Upper lobe of left lung (tissue), 6 donors: ENCODE results near the gene MRPS16. TPM values are rescaled to one million over a fixed set of nuclear protein-coding genes. Genes with fewer than 3 reads are reported as not detected.

Experiments used
- ATAC-seq, 2 donors: fragments of 200-7000 bp; cut with Tn5 transposase; one replicate each; pipeline ENCODE4 v1.9.1; 2022; ENCODE audit warnings: mild to moderate bottlenecking in 2 of 2, moderate library complexity in 2 of 2; ENCODE audit not compliant: low FRiP score in 2 of 2
- DNase-seq, 2 donors: peaks; one replicate each; pipeline ENCODE4 v3.0.0-alpha.2; 2019 to 2020
- H3K27ac ChIP-seq, 4 donors: fragments of 200-600 bp; sonication (generic); one replicate each; pipeline ENCODE4 v1.5.1; 2016 to 2019
- H3K27me3 ChIP-seq, 4 donors: fragments of 200-600 bp; sonication (generic); one replicate each; pipeline ENCODE4 v1.5.1; 2017 to 2019
- H3K36me3 ChIP-seq, 4 donors: fragments of 200-600 bp; sonication (generic); one replicate each; pipeline ENCODE4 v1.5.1; 2016 to 2019
- H3K4me1 ChIP-seq, 4 donors: fragments of 200-600 bp; sonication (generic); one replicate each; pipeline ENCODE4 v1.5.1; 2018 to 2019
- H3K4me3 ChIP-seq, 4 donors: fragments of 200-600 bp; sonication (generic); one replicate each; pipeline ENCODE4 v1.5.1; 2017 to 2019; ENCODE audit warnings: mild to moderate bottlenecking in 2 of 4, moderate library complexity in 1 of 4
- H3K9me3 ChIP-seq, 4 donors: fragments of 200-600 bp; sonication (generic); one replicate each; pipeline ENCODE4 v1.5.1; 2018 to 2019
- EP300 ChIP-seq, 4 donors: sonication (generic); formaldehyde crosslinking; IDR thresholded peaks; one replicate each; pipeline ENCODE4 v1.5.1; 2017; ENCODE audit warnings: antibody characterized with exemption in 4 of 4, control low read depth in 2 of 4
- POLR2A ChIP-seq, 4 donors: fragments of 450-650 bp; IDR thresholded peaks; one replicate each; pipeline ENCODE4 v1.5.1; 2016 to 2017; ENCODE audit warnings: antibody characterized with exemption in 4 of 4, mild to moderate bottlenecking in 2 of 4
- POLR2AphosphoS5 ChIP-seq, 2 donors: sonication (generic); formaldehyde crosslinking; IDR thresholded peaks; one replicate each; pipeline ENCODE4 v1.5.1; 2017; ENCODE audit warnings: antibody characterized with exemption in 2 of 2
- WGBS, 2 donors: methylation state at CpG; one replicate each; pipeline ENCODE4 v1.1.5; 2017 to 2018; 5-methylcytosine and 5-hydroxymethylcytosine counted together
- total RNA-seq, 6 donors: library from RNA; depleted of rRNA in 4 of 6; stranded (reverse); fragments of >200 nt in 4 of 6; gene quantifications; one replicate each; pipeline versions ENCODE4 v1.1.0 to v1.2.1, GENCODE V29; 2016 to 2021
- TF ChIP-seq, protein P1 (sequence below), 6 experiments: fragments of 450-650 bp in 4 of 6; fragments of 200-600 bp in 2 of 6; sonication (generic) in 2 of 6; IDR thresholded peaks; one replicate each; pipeline ENCODE4 v1.5.1; 2016 to 2019; ENCODE audit warnings: antibody characterized with exemption in 6 of 6
- donor health status: DM: no; HTN: no; CAD: no; lungs with moderate emphysema.
- donor health status: DM: no; HTN: yes; CAD: no; lungs with severe emphysema.

MRPS16 gene
- total RNA-seq, 6 donors from 2014 or later, result 26.2 to 66.2 (median 36.4) TPM

- Histone ChIP-seq H3K36me3 (no peaks in the 10 kb centered on the region), H3K27ac (no peak overlapping the region), H3K27me3 (no peaks in the 10 kb centered on the region), H3K4me1 (no peaks in the 10 kb centered on the region), H3K9me3 (no peaks in the 10 kb centered on the region), H3K4me3 (no peak overlapping the region)
- no peak for DNase-seq
- 90 to 97% methylated on average over 3 of the region's 3 CpGs for WGBS, 2 donors
- no peak for ATAC-seq
- TF ChIP-seq, protein P1, sequence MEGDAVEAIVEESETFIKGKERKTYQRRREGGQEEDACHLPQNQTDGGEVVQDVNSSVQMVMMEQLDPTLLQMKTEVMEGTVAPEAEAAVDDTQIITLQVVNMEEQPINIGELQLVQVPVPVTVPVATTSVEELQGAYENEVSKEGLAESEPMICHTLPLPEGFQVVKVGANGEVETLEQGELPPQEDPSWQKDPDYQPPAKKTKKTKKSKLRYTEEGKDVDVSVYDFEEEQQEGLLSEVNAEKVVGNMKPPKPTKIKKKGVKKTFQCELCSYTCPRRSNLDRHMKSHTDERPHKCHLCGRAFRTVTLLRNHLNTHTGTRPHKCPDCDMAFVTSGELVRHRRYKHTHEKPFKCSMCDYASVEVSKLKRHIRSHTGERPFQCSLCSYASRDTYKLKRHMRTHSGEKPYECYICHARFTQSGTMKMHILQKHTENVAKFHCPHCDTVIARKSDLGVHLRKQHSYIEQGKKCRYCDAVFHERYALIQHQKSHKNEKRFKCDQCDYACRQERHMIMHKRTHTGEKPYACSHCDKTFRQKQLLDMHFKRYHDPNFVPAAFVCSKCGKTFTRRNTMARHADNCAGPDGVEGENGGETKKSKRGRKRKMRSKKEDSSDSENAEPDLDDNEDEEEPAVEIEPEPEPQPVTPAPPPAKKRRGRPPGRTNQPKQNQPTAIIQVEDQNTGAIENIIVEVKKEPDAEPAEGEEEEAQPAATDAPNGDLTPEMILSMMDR (IDR thresholded peaks at IDR 0.05), result no peak
- no peak for TF ChIP-seq POLR2AphosphoS5 (IDR thresholded peaks at IDR 0.05)
- no peak for TF ChIP-seq POLR2A (IDR thresholded peaks at IDR 0.05)
- TF ChIP-seq EP300 (IDR thresholded peaks at IDR 0.05), result no peak
Measured at GRCh38 chr10:73281097-73281496, 28.7 kb upstream of the MRPS16 start.

GRCh38 chr10:73264423-73264822 lies 12.0 kb upstream of the MRPS16 start:
- ATAC-seq (no peak), DNase-seq (no peak)
- Histone ChIP-seq H3K9me3 (no peaks in the 10 kb centered on the region), H3K4me3 (no peak overlapping the region), H3K27ac (no peak overlapping the region), H3K4me1 (no peaks in the 10 kb centered on the region), H3K27me3 (no peaks in the 10 kb centered on the region), H3K36me3 (no peaks in the 10 kb centered on the region)
- 88 to 94% methylated on average over 2 of the region's 2 CpGs for WGBS, 2 donors
- TF ChIP-seq POLR2A (IDR thresholded peaks at IDR 0.05), result no peak

GRCh38 chr10:73263693-73264347 lies 11.4 kb upstream of the MRPS16 start:
- no peaks in the 10 kb centered on the region for H3K36me3 ChIP-seq
- no peak overlapping the region for H3K27ac ChIP-seq
- H3K27me3 ChIP-seq, result no peaks in the 10 kb centered on the region
- H3K4me3 ChIP-seq, result no peak overlapping the region
- 50 to 68% methylated on average over 1 of the region's 1 CpG for WGBS, 2 donors
- DNase-seq, result no peak
- H3K9me3 ChIP-seq, result peaks cover 0 to 3% (median 0%) of the 10 kb centered on the region in 4 donors
- H3K4me1 ChIP-seq, result no peaks in the 10 kb centered on the region
- no peak for ATAC-seq
- TF ChIP-seq, protein P1 (IDR thresholded peaks at IDR 0.05), result peak in 4 of 6 experiments; percentile 14 to 31 (median 22)
- TF ChIP-seq POLR2A (IDR thresholded peaks at IDR 0.05) (no peak), POLR2AphosphoS5 (IDR thresholded peaks at IDR 0.05) (no peak), EP300 (IDR thresholded peaks at IDR 0.05) (no peak)

DNA sequence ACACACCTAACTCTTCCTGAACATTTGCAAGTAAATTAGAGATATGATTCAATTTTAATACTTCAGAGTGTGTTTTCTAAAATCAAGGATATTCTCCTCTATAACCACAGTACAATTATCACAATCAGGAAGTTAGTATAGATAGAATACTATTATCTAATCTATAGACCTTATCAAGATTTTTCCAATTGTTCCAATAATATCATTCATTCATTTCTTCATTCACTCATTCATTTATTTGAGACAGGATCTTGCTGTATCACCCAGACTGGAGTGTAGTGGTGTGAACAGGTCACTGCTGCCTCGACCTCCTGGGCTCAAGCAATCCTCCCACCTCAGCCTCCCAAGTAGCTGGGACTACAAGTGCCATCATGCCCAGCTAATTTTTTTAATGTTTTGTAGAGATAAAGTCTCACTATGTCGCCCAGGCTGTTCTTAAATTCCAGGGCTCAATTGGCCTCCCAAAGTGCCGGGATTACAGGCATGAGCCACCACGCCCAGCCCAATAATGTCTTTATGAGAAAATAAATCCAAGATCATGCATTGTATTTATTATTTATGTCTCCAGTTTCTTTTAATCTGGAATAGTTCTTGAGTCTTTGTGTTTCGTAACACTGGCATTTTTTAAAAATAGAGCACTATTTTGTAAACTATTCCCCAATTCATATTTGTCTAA lies 10.6 kb upstream of the MRPS16 start:
- no peak overlapping the region for H3K27ac ChIP-seq
- 74 to 79% methylated on average over 5 of the region's 5 CpGs for WGBS, 2 donors
- no peak overlapping the region for H3K4me3 ChIP-seq
- H3K27me3 ChIP-seq, result no peaks in the 10 kb centered on the region
- DNase-seq (no peak), ATAC-seq (no peak)
- no peaks in the 10 kb centered on the region for H3K36me3 ChIP-seq
- no peak for TF ChIP-seq EP300 (IDR thresholded peaks at IDR 0.05)
- TF ChIP-seq POLR2AphosphoS5 (IDR thresholded peaks at IDR 0.05), result no peak
- no peak for TF ChIP-seq POLR2A (IDR thresholded peaks at IDR 0.05)
- TF ChIP-seq, protein P1 (IDR thresholded peaks at IDR 0.05), result no peak
- peaks cover 0 to 7% (median 0%) of the 10 kb centered on the region in 4 donors for H3K9me3 ChIP-seq
- H3K4me1 ChIP-seq, result no peaks in the 10 kb centered on the region

DNA sequence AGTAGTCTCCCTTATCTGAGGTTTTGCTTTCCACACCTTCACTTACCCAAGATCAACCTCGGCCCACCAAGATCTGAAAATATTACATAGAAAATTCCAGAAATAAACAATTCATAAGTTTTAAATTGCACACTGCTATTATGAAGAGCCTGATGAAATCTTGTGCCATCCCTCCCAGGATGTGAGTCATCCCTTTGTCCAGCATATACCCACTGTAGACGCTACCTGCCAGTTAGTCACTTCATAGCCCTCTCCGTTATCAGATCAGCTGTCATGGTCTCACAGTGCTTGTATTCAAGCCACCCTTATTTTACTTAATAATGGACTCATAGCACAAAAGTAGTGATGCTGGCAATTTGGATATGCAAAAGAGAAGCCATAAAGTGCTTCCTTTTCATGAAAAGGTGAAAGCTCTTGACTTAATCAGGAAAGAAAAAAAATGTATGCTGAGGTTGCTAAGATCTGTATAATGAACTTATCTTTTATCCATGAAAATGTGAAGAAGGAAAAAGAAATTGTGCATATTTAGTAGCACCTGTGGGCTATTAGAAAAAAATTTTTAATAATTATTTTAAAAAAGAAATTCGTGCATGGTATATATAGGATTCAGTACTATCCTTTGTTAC lies 9.8 kb upstream of the MRPS16 start:
- ATAC-seq, result no peak
- TF ChIP-seq, protein P1 (IDR thresholded peaks at IDR 0.05), result no peak
- TF ChIP-seq POLR2A (IDR thresholded peaks at IDR 0.05) (no peak), POLR2AphosphoS5 (IDR thresholded peaks at IDR 0.05) (no peak), EP300 (IDR thresholded peaks at IDR 0.05) (no peak)
- H3K27me3 ChIP-seq, result no peaks in the 10 kb centered on the region

More for the DNA sequence above, 9.8 kb upstream of the MRPS16 start:
- Histone ChIP-seq H3K27ac (no peak overlapping the region), H3K4me3 (no peak overlapping the region), H3K4me1 (no peaks in the 10 kb centered on the region), H3K36me3 (no peaks in the 10 kb centered on the region), H3K9me3 (peaks cover 0 to 7% (median 0%) of the 10 kb centered on the region in 4 donors)
- DNase-seq, result no peak
- 62 to 67% methylated on average over 4 of the region's 4 CpGs for WGBS, 2 donors
